ENCODE results near the gene ACO1.

GRCh38 chr9:32502464-32502863 lies 118.0 kb downstream of the ACO1 start:
- TF ChIP-seq EZH2 (IDR thresholded peaks at IDR 0.05; ENCODE audit: insufficient read depth, low read length), result no peak
- TF ChIP-seq CTCF (IDR thresholded peaks at IDR 0.05; ENCODE audit: insufficient read depth, low read depth, low read length), result no peak

All from astrocyte (in vitro differentiated cells and primary cell).